IMR-90 (cell line): ENCODE data around the gene ADM2. TPM values are rescaled to one million over a fixed set of nuclear protein-coding genes. Genes with fewer than 3 reads are reported as not detected.

Source experiments
- ATAC-seq: fragments of 200-7000 bp; cut with Tn5 transposase; 2 replicates; pipeline ENCODE4 v1.9.1; 2020; ENCODE audit warnings: low read depth, mild to moderate bottlenecking, moderate library complexity
- BruUV-seq: library from RNA; stranded (reverse); fragments of 400-500 nt; replicated peaks from 2 replicates; lab custom pipeline; 2021; lab: Mats Ljungman, UMichigan
- CTCF ChIA-PET: fragments of 300-600 bp; formaldehyde crosslinking; extraction: SDS; loops from one replicate; lab custom pipeline; 2021; ENCODE audit warnings: antibody characterized with exemption; lab: Yijun Ruan, JAX
- POLR2A ChIA-PET: fragments of 300-600 bp; sonication (Branson Sonifier 250); formaldehyde crosslinking; loops from one replicate; lab custom pipeline; 2022; ENCODE audit warnings: antibody characterized with exemption; ENCODE audit not compliant: unreplicated experiment; lab: Charles Lee
- DNase-seq: peaks from one replicate; pipeline ENCODE4 v3.0.0; 2013
- H2AFZ ChIP-seq: replicated peaks from 2 replicates; pipeline ENCODE3; 2013; ENCODE audit warnings: low read length, mild to moderate bottlenecking; ENCODE audit not compliant: poor library complexity
- H2AK5ac ChIP-seq: 2 replicates; pipeline ENCODE4 v1.6.1; 2013; ENCODE audit warnings: low read depth, low read length, inconsistent platforms
- H2AK9ac ChIP-seq: replicated peaks from 2 replicates; pipeline ENCODE3; 2013; ENCODE audit warnings: mild to moderate bottlenecking, low read depth, low read length, moderate library complexity; ENCODE audit not compliant: poor library complexity
- H2BK120ac ChIP-seq: 2 replicates; pipeline ENCODE4 v1.6.1; 2013; ENCODE audit warnings: low read depth, low read length, inconsistent platforms
- H2BK15ac ChIP-seq: 3 replicates; pipeline ENCODE4 v1.6.1; 2013; ENCODE audit warnings: low read depth, low read length, inconsistent platforms
- H2BK20ac ChIP-seq: 2 replicates; pipeline ENCODE4 v1.6.1; 2013; ENCODE audit warnings: low read depth, mild to moderate bottlenecking, inconsistent platforms, low read length, moderate library complexity
- H2BK5ac ChIP-seq: 2 replicates; pipeline ENCODE4 v1.6.1; 2013; ENCODE audit warnings: mild to moderate bottlenecking, low read depth, low read length, inconsistent platforms; ENCODE audit not compliant: poor library complexity, severe bottlenecking
- H3K14ac ChIP-seq: replicated peaks from 2 replicates; pipeline ENCODE4 v1.6.1; 2013; ENCODE audit warnings: low read depth, low read length, inconsistent platforms
- H3K18ac ChIP-seq: 2 replicates; pipeline ENCODE4 v1.6.1; 2013; ENCODE audit warnings: low read depth, low read length, control low read depth
- H3K23ac ChIP-seq: 2 replicates; pipeline ENCODE4 v1.6.1; 2013; ENCODE audit warnings: low read depth, low read length, inconsistent platforms
- H3K27ac ChIP-seq: 2 replicates; pipeline ENCODE4 v1.5.1; 2013; ENCODE audit warnings: mild to moderate bottlenecking, control low read depth, low read length; ENCODE audit not compliant: insufficient read depth
- H3K27me3 ChIP-seq: 2 replicates; pipeline ENCODE4 v1.6.1; 2013; ENCODE audit warnings: low read length; ENCODE audit not compliant: control insufficient read depth, insufficient read depth
- H3K36me3 ChIP-seq: 2 replicates; pipeline ENCODE4 v1.6.1; 2013; ENCODE audit warnings: low read length, mixed read lengths; ENCODE audit not compliant: control insufficient read depth, insufficient read depth
- H3K4ac ChIP-seq: 2 replicates; pipeline ENCODE4 v1.6.1; 2013; ENCODE audit warnings: low read depth, low read length, inconsistent platforms
- H3K4me1 ChIP-seq: 2 replicates; pipeline ENCODE4 v1.6.1; 2013; ENCODE audit warnings: low read length, mixed read lengths; ENCODE audit not compliant: control insufficient read depth, insufficient read depth
- H3K4me2 ChIP-seq: 2 replicates; pipeline ENCODE4 v1.6.1; 2013; ENCODE audit warnings: low read depth, mild to moderate bottlenecking, control low read depth, low read length, moderate library complexity
- H3K4me3 ChIP-seq: 2 replicates; pipeline ENCODE4 v1.5.1; 2013; ENCODE audit warnings: low read depth, mild to moderate bottlenecking, control low read depth, low read length, moderate library complexity; ENCODE audit not compliant: insufficient read depth
- H3K56ac ChIP-seq: 2 replicates; pipeline ENCODE4 v1.6.1; 2013; ENCODE audit warnings: low read length, inconsistent platforms; ENCODE audit not compliant: insufficient read depth; ENCODE audit errors: extremely low read depth
- H3K79me1 ChIP-seq, 2 experiments: 2 replicates each; pipeline ENCODE4 v1.6.1; 2013; ENCODE audit warnings: low read length in 2 of 2, inconsistent platforms in 1 of 2, low read depth in 1 of 2
- H3K9ac ChIP-seq: 2 replicates; pipeline ENCODE4 v1.6.1; 2013; ENCODE audit warnings: low read depth, low read length, control low read depth
- H3K9me1 ChIP-seq: 2 replicates; pipeline ENCODE4 v1.6.1; 2013; ENCODE audit warnings: low read length, inconsistent platforms; ENCODE audit not compliant: insufficient read depth
- H3K9me3 ChIP-seq: 2 replicates; pipeline ENCODE4 v1.6.1; 2013; ENCODE audit warnings: low read length; ENCODE audit not compliant: control insufficient read depth, insufficient read depth
- H4K20me1 ChIP-seq: 2 replicates; pipeline ENCODE4 v1.6.1; 2013; ENCODE audit warnings: low read length, inconsistent platforms; ENCODE audit not compliant: insufficient read depth
- H4K5ac ChIP-seq: 2 replicates; pipeline ENCODE4 v1.6.1; 2013; ENCODE audit warnings: mild to moderate bottlenecking, low read depth, low read length, control low read depth
- H4K8ac ChIP-seq, 2 experiments: 2 replicates each; pipeline ENCODE4 v1.6.1; 2013; ENCODE audit warnings: low read depth in 2 of 2, low read length in 2 of 2, control low read depth in 1 of 2, inconsistent platforms in 1 of 2
- H4K91ac ChIP-seq: 2 replicates; pipeline ENCODE4 v1.6.1; 2013; ENCODE audit warnings: low read depth, low read length, inconsistent platforms; ENCODE audit not compliant: insufficient read depth
- BHLHE40 ChIP-seq: fragments of 150-350 bp; IDR thresholded peaks from 2 replicates; pipeline ENCODE4 v1.6.1; 2016; ENCODE audit warnings: mild to moderate bottlenecking, low read depth, low read length
- CEBPB ChIP-seq: IDR thresholded peaks from 2 replicates; pipeline ENCODE4 v1.6.1; 2012; ENCODE audit warnings: low read depth, low read length, improper control_type of control experiment
- CHD1 ChIP-seq: IDR thresholded peaks from 2 replicates; pipeline ENCODE4 v1.6.1; 2012; ENCODE audit warnings: low read depth, low read length, improper control_type of control experiment
- CTCF ChIP-seq: conservative IDR thresholded peaks from 2 replicates; pipeline ENCODE4 v1.5.1; 2012; ENCODE audit warnings: mild to moderate bottlenecking, low read depth, low read length, improper control_type of control experiment
- FOS ChIP-seq: fragments of 150-350 bp; IDR thresholded peaks from 2 replicates; pipeline ENCODE4 v1.6.1; 2016; ENCODE audit warnings: low read depth, low read length
- MAZ ChIP-seq: IDR thresholded peaks from 2 replicates; pipeline ENCODE4 v1.6.1; 2012; ENCODE audit warnings: low read depth, mild to moderate bottlenecking, low read length, improper control_type of control experiment, moderate library complexity, borderline replicate concordance
- NFE2L2 ChIP-seq: fragments of 150-350 bp; IDR thresholded peaks from 2 replicates; pipeline ENCODE4 v1.6.1; 2016; ENCODE audit warnings: low read depth, mild to moderate bottlenecking, low read length
- POLR2A ChIP-seq: IDR thresholded peaks from 2 replicates; pipeline ENCODE4 v1.6.1; 2012; ENCODE audit warnings: mild to moderate bottlenecking, low read depth, low read length
- RAD21 ChIP-seq: IDR thresholded peaks from 2 replicates; pipeline ENCODE4 v1.6.1; 2012; ENCODE audit warnings: low read length, improper control_type of control experiment
- RCOR1 ChIP-seq: IDR thresholded peaks from 2 replicates; pipeline ENCODE4 v1.6.1; 2012; ENCODE audit warnings: mild to moderate bottlenecking, low read length, improper control_type of control experiment; ENCODE audit not compliant: insufficient replicate concordance
- RFX5 ChIP-seq: IDR thresholded peaks from 2 replicates; pipeline ENCODE4 v1.8.0; 2012; ENCODE audit warnings: low read depth, mild to moderate bottlenecking, low read length, moderate library complexity
- USF2 ChIP-seq: fragments of 150-350 bp; IDR thresholded peaks from 2 replicates; pipeline ENCODE4 v1.6.1; 2017; ENCODE audit warnings: mild to moderate bottlenecking, antibody characterized with exemption, low read length, low read depth
- WGBS, 2 experiments: methylation state at CpG; one replicate each; pipeline versions ENCODE4 v1.1.5 to v1.1.7; 2013; ENCODE audit warnings: missing lambda C conversion rate in 2 of 2; ENCODE audit not compliant: insufficient read length in 1 of 2; ENCODE audit errors: extremely low coverage in 2 of 2; 5-methylcytosine and 5-hydroxymethylcytosine counted together
- dilution Hi-C: fragments of 300-500 bp; cut with HindIII; formaldehyde crosslinking; loops from one replicate; pipeline ENCODE4 v1.14.3; 2018; ENCODE audit warnings: low sequenced_read_pairs; ENCODE audit not compliant: unreplicated experiment
- in situ Hi-C: fragments of 300-500 bp; cut with MboI; formaldehyde crosslinking; loops from 3 replicates; pipeline ENCODE4 v1.14.3; 2019; ENCODE audit warnings: low sequenced_read_pairs, inconsistent platforms, mixed read lengths
- intact Hi-C: fragments of 100-400 bp; cut with micrococcal nuclease; formaldehyde crosslinking; loops from 2 replicates; pipeline ENCODE4 v1.10.0; 2022
- polyA plus RNA-seq, 3 experiments: library from polyadenylated mRNA; depleted of rRNA; stranded (reverse); fragments of >200 nt; gene quantifications; 2 replicates each; pipeline ENCODE4 v1.2.3, GENCODE V29; 2012; ENCODE audit warnings: low replicate concordance in 1 of 3
- total RNA-seq: library from RNA; depleted of rRNA; stranded (reverse); fragments of >200 nt; gene quantifications from 2 replicates; pipeline ENCODE4 v1.2.3, GENCODE V29; 2012
- TF ChIP-seq, protein P1 (sequence below): fragments of 150-350 bp; IDR thresholded peaks from 2 replicates; pipeline ENCODE4 v1.6.1; 2016; ENCODE audit warnings: low read depth, mild to moderate bottlenecking, low read length, moderate library complexity, borderline replicate concordance

ADM2 gene
- total and polyA plus RNA-seq, 2 of the 4 experiments (the other 2 are of a cell fraction), result 0.18 to 2.3 TPM

DNA sequence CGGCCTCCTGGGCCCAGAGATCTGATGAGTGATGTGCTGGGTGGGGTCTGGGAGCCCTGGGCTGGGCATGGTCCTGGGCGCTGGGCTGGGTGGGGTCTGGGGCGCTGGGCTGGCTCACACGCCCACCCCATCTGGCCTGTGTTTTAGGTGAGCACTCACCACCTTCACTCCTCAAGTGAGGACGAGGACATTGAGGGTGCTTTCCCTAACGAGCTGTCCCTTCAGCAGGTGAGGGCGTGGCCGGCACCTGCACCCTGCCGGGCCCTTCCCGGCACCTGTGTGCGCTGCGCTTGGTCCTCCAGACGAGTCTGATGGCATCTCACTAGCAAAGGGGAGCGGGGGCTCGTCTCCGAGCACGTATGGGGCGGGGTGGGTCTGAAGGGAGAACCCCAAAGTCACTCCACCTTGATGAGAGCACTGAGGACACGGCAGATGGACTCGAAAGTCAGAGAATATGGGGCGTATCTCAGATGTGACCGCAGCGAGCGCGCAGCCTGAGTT is 44.5 kb upstream of the ADM2 start:
- H3K27me3 ChIP-seq, result no peaks in the 10 kb centered on the region
- ChIA-PET CTCF (no interaction called here), POLR2A (no interaction called here)
- dilution Hi-C loops (no loop called here), in situ Hi-C loops (no loop called here), intact Hi-C loops (no loop called here)
- H3K27ac ChIP-seq, result no peak overlapping the region
- H2BK5ac ChIP-seq, result no peak overlapping the region
- DNase-seq, result no peak
- no peaks in the 10 kb centered on the region for H3K9me1 ChIP-seq
- no peak overlapping the region for H3K18ac ChIP-seq
- no peak overlapping the region for H2BK15ac ChIP-seq
- H3K4me1 ChIP-seq, result no peaks in the 10 kb centered on the region
- no peak overlapping the region for H3K4me2 ChIP-seq
- no peak overlapping the region for H3K56ac ChIP-seq
- H2AK5ac ChIP-seq, result no peak overlapping the region
- H2BK20ac ChIP-seq, result no peak overlapping the region
- H2AK9ac ChIP-seq, result no peak overlapping the region
- H3K9me3 ChIP-seq, result no peaks in the 10 kb centered on the region
- TF ChIP-seq, protein P1, sequence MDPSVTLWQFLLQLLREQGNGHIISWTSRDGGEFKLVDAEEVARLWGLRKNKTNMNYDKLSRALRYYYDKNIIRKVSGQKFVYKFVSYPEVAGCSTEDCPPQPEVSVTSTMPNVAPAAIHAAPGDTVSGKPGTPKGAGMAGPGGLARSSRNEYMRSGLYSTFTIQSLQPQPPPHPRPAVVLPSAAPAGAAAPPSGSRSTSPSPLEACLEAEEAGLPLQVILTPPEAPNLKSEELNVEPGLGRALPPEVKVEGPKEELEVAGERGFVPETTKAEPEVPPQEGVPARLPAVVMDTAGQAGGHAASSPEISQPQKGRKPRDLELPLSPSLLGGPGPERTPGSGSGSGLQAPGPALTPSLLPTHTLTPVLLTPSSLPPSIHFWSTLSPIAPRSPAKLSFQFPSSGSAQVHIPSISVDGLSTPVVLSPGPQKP, result no peak
- TF ChIP-seq USF2 (no peak), RCOR1 (no peak), CHD1 (no peak), POLR2A (no peak), BHLHE40 (no peak), RAD21 (no peak), CTCF (no peak), MAZ (no peak), RFX5 (no peak), FOS (no peak), NFE2L2 (no peak), CEBPB (no peak)
- H3K36me3 ChIP-seq, result peaks cover 78% of the 10 kb centered on the region
- no peak overlapping the region for H2AFZ ChIP-seq
- H3K4me3 ChIP-seq, result no peak overlapping the region
- no TSS peak for BruUV-seq
- H4K91ac ChIP-seq, result no peak overlapping the region
- no peak overlapping the region for H4K8ac ChIP-seq
- H4K20me1 ChIP-seq, result no peaks in the 10 kb centered on the region; the same call in 1 of the 2 replicates
- no peak overlapping the region for H4K5ac ChIP-seq
- no peak overlapping the region for H3K23ac ChIP-seq
- no peak overlapping the region for H3K9ac ChIP-seq
- H3K4ac ChIP-seq, result no peak overlapping the region
- no peak overlapping the region for H3K14ac ChIP-seq
- H2BK120ac ChIP-seq, result no peak overlapping the region
- no peak for ATAC-seq
- no peaks in the 10 kb centered on the region for H3K79me1 ChIP-seq
- 95% methylated on average over 12 of the region's 25 CpGs; no CpG with 5 or more reads in 1 of the 2 experiments for WGBS, 2 experiments
